Iris pigment epithelial cell (primary cell): Measurements from ENCODE around the gene THSD1.
"Not testable (repeated sequence)": the region's sequence is repeated elsewhere in the genome, so short reads cannot be mapped to it uniquely, and the experiment has no call there.

Source experiments
- DNase-seq: peaks from one replicate; pipeline ENCODE4 v3.0.0-alpha.2; 2011; ENCODE audit warnings: low read depth

THSD1 gene

GRCh38 chr13:52356327-52356726 is 49.6 kb downstream of the THSD1 start:
- peak; percentile 32 for DNase-seq

- DNase-seq, result peak; percentile 45
Observed at GRCh38 chr13:52353193-52353592, 52.8 kb downstream of the THSD1 start.

DNA sequence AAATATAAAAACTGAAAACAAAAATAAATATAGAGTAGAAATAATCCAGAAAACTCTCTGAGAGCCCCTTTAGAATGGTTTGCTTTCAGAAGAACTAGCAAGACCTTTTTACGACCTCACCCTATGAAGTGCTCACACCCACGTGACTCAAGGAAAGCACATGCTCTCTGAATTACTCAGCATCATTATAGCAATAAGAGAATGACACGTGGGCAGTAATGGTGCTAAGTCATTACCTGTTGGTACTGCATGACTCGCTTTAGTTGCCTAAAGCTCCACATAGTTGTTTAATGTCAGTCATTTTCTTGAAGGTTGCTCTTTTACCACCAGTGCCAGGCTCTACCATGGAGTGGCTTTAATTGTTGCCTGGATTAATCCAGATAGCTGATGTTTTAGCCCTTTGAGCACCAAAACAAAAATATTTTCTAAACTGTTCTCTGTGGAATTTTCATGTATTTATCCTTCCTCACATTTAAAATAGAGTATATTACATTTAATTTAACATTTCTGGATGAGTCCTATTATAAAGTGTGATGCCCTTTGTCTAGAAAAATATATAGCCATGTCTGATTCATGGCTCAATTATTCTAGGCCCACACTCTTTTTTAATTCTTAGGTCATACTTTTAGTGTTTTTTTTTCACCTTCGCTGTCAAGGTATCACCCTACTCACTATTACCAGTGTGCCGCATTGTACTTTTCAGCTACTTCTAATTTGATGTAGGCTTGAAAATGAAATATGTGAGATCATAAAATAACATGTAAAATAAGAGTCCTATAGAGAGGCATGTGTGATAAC is 56.8 kb downstream of the THSD1 start:
- DNase-seq, result peak; percentile 69

- DNase-seq, result peak; percentile 81
Observed at GRCh38 chr13:52348071-52348470, 57.9 kb downstream of the THSD1 start.

GRCh38 chr13:52345631-52346251 is 60.2 kb downstream of the THSD1 start:
- DNase-seq, result no peak

DNA sequence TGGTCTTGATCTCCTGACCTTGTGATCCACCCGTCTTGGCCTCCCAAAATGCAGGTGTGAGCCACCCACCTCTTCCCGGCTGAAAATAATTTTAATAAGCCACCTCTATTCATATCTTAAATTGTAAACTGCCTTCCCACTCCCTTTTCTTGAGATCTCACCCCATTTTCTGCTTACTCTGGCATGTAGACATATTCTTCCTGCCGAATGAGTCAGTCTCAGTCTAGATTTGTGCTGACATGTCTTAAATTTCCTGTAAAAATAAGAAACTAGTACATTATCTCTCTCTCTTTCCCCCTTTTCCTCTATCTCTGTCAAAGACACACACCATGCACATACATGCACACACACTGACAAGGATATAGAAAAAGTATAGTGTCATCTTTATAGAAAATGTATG is 60.9 kb downstream of the THSD1 start:
- peak; percentile 61 for DNase-seq

DNA sequence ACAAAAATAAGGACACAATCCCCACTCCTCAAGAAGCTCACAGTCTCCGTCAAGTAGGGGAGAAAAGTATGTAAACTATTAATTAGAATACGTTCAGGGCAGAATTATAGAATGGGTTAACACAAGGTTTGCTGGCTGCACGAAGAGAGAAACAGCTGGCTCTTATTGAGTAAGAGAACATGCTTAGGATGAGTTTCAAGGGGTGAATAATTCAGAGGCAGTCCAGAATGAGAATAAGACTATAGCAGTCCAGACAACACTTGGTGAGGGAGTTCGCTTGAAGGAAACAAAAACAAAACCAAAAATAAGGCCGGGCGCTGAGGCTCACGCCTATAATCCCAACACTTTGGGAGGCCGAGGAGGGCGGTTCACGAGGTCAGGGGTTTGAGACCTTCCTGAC is 61.9 kb downstream of the THSD1 start:
- no peak for DNase-seq

DNA sequence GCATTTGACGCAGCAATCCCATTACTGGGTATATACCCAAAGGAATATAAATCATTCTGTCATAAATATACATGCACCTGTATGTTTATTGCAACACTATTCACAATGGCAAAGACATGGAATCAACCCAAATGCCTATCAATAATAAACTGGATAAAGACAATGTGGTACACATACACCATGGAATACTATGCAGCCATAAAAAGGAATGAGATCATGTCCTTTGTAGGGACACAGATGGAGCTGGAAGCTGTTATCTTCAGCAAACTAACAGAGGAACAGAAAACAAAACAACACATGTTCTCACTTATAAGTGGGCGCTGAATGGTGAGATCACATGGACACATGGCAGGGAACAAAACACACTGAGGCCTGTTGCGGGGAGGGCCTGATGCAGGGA is 63.8 kb downstream of the THSD1 start:
- DNase-seq, result not testable (repeated sequence)

- not testable (repeated sequence) for DNase-seq
Observed at GRCh38 chr13:52337828-52338455, 68.0 kb downstream of the THSD1 start.

GRCh38 chr13:52334107-52334506 is 71.9 kb downstream of the THSD1 start:
- DNase-seq, result not testable (repeated sequence)

DNA sequence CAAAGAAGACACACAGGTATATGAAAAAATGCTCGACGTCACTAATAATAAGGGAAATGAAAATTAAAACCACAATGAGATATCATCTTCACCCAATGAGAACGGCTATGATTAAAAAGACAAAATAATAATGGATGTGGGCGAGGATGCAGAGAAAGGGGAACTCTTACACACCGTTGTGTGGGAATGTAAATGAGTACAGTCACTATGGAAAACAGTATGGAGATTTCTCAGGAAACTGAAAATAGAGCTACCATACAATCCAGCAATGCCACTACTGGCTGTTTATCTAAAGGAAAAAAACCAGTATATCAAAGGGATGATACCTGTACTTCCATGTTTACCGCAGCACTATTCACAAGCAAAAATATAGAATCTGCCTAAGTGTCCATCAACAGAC is 74.1 kb downstream of the THSD1 start:
- DNase-seq, result not testable (repeated sequence)
